Measurements from ENCODE around the gene RGS19.

DNA sequence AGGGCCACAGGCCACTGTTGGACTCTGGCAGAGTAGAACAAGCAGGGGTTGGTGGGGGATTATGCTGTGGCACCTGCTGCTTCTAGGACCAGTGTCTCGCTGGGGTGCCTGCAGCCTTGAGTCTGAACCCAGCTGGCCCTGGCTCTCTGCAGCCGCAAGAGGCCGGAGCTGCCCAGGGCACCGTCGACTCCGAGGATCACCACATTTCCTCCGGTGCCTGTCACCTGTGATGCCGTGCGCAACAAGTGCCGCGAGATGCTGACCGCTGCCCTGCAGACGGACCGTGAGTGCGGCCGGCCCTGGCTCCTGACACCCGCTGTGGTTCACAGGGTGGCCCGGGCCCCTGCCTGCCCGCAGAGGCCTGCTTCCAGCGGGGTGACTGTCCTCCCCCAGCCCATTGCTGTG lies 10.1 kb downstream of the RGS19 start:
- TF ChIP-seq, protein P1, sequence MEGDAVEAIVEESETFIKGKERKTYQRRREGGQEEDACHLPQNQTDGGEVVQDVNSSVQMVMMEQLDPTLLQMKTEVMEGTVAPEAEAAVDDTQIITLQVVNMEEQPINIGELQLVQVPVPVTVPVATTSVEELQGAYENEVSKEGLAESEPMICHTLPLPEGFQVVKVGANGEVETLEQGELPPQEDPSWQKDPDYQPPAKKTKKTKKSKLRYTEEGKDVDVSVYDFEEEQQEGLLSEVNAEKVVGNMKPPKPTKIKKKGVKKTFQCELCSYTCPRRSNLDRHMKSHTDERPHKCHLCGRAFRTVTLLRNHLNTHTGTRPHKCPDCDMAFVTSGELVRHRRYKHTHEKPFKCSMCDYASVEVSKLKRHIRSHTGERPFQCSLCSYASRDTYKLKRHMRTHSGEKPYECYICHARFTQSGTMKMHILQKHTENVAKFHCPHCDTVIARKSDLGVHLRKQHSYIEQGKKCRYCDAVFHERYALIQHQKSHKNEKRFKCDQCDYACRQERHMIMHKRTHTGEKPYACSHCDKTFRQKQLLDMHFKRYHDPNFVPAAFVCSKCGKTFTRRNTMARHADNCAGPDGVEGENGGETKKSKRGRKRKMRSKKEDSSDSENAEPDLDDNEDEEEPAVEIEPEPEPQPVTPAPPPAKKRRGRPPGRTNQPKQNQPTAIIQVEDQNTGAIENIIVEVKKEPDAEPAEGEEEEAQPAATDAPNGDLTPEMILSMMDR (IDR thresholded peaks at IDR 0.05; ENCODE audit: control extremely low read depth in 1 of 3, insufficient read depth in 1 of 3, low read depth in 1 of 3, low read length in 3 of 3), result no peak
- TF ChIP-seq EZH2 (IDR thresholded peaks at IDR 0.05; ENCODE audit: low read depth, low read length, severe bottlenecking) (no peak), BACH1 (IDR thresholded peaks at IDR 0.05; ENCODE audit: low read length) (no peak), POLR2AphosphoS5 (IDR thresholded peaks at IDR 0.05; ENCODE audit: low read depth, low read length) (no peak), POLR2A (IDR thresholded peaks at IDR 0.05; ENCODE audit: control extremely low read depth in 1 of 2, low read depth in 2 of 2, low read length in 2 of 2) (no peak), RAD21 (IDR thresholded peaks at IDR 0.05 in 1 of 2, conservative IDR thresholded peaks at IDR 0.05 in 1 of 2; ENCODE audit: low read depth in 2 of 2, low read length in 2 of 2) (no peak), CBX5 (IDR thresholded peaks at IDR 0.05; ENCODE audit: low read depth, low read length) (no peak), RXRA (IDR thresholded peaks at IDR 0.05; ENCODE audit: insufficient read depth, low read depth, low read length) (no peak), TAF7 (optimal IDR thresholded peaks at IDR 0.05; ENCODE audit: borderline replicate concordance, low read depth, low read length) (no peak), SP1 (IDR thresholded peaks at IDR 0.05; ENCODE audit: low read depth, low read length) (no peak)
- TF ChIP-seq, protein P2, sequence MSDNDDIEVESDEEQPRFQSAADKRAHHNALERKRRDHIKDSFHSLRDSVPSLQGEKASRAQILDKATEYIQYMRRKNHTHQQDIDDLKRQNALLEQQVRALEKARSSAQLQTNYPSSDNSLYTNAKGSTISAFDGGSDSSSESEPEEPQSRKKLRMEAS (IDR thresholded peaks at IDR 0.05), result no peak
